Heart right ventricle (tissue), 16 donors: ENCODE data around the gene EFNB3. TPM values are rescaled to one million over a fixed set of nuclear protein-coding genes. Genes with fewer than 3 reads are reported as not detected.

Source experiments
- ATAC-seq, 8 donors: fragments of 200-7000 bp; cut with Tn5 transposase; one replicate each; pipeline ENCODE4 v1.9.1; 2020; ENCODE audit warnings: mild to moderate bottlenecking in 8 of 8, moderate library complexity in 8 of 8, moderate number of reproducible peaks in 1 of 8
- DNase-seq, 2 donors: peaks; one replicate each; pipeline ENCODE4 v3.0.0-alpha.2; 2020
- H3K27ac ChIP-seq, 10 donors: fragments of 200-600 bp; sonication (generic) in 2 of 10; one replicate each; pipeline versions ENCODE4 v1.5.0 to v1.8.0; 2020 to 2022; ENCODE audit warnings: mild to moderate bottlenecking in 3 of 10
- H3K27me3 ChIP-seq, 7 donors: fragments of 200-600 bp; one replicate each; pipeline ENCODE4 v1.8.0; 2021 to 2022; ENCODE audit warnings: mild to moderate bottlenecking in 2 of 7
- H3K36me3 ChIP-seq, 9 donors: fragments of 200-600 bp; sonication (generic) in 1 of 9; one replicate each; pipeline versions ENCODE4 v1.5.0 to v1.8.0; 2020 to 2022; ENCODE audit warnings: mild to moderate bottlenecking in 2 of 9
- H3K4me1 ChIP-seq, 9 donors: fragments of 200-600 bp; sonication (generic) in 1 of 9; one replicate each; pipeline versions ENCODE4 v1.5.0 to v1.8.0; 2020 to 2022; ENCODE audit warnings: mild to moderate bottlenecking in 4 of 9
- H3K4me3 ChIP-seq, 10 donors: fragments of 200-600 bp; sonication (generic) in 2 of 10; one replicate each; pipeline versions ENCODE4 v1.5.0 to v1.8.0; 2020 to 2022; ENCODE audit warnings: mild to moderate bottlenecking in 7 of 10, moderate library complexity in 2 of 10
- H3K9me3 ChIP-seq, 11 donors: fragments of 200-600 bp in 10 of 11; sonication (generic) in 2 of 11; one replicate each; pipeline versions ENCODE4 v1.5.0 to v1.8.0; 2013 to 2022; ENCODE audit warnings: mild to moderate bottlenecking in 2 of 11, control low read depth in 1 of 11, moderate library complexity in 1 of 11
- CTCF ChIP-seq, 9 donors: fragments of 200-600 bp; sonication (generic) in 2 of 9; IDR thresholded peaks; one replicate each; pipeline versions ENCODE4 v1.5.0 to v1.8.0; 2021 to 2022; ENCODE audit warnings: antibody characterized with exemption in 9 of 9, mild to moderate bottlenecking in 5 of 9, moderate library complexity in 1 of 9
- WGBS, 2 donors: extraction: QIAGEN DNeasy Blood & Tissue Kit; methylation state at CpG; one replicate each; pipeline ENCODE4 v1.1.7; 2013; ENCODE audit warnings: inconsistent platforms in 1 of 2; 5-methylcytosine and 5-hydroxymethylcytosine counted together
- intact Hi-C, 10 donors: fragments of 100-400 bp; cut with DNase I; formaldehyde crosslinking; loops; one replicate each; pipeline versions ENCODE4 v1.11.1 to v1.14.2; 2022
- polyA plus RNA-seq, 2 donors: library from polyadenylated mRNA; stranded (reverse); fragments of 200-250 nt; gene quantifications; one replicate each; pipeline ENCODE4 v1.2.3, GENCODE V29; 2013
- total RNA-seq, 10 donors: library from RNA; stranded (reverse); fragmentation: NEBNext Ultra II Directional in 3 of 10; extraction: Animal tissue kit (Norgen Biotek cat#: 25700) in 3 of 10; gene quantifications; one replicate each; pipeline versions ENCODE4 v1.2.1 to v1.2.4, GENCODE V29; 2021 to 2023
- donor health status: Arrhythmogenic right ventricular cardiomyopathy.
- donor health status: ischemic (EF 13 %, LVEDD 7.1; RV severe dilation, severe dysfunction).
- donor health status: healthy with polysubstance abuse.
- donor health status: DM: no; HTN: yes; CAD: no.
- donor health status: DM: no; HTN: no; CAD: no.
- donor health status: ischemic (EF 25% LVEDD 6.9; RV normal size, moderate dysfunction).
- donor health status: ischemic (EF 25% LVEDD 5.7; RV mildly dilated, moderate dysfunction).
- donor health status: healthy.
- donor health status: DM: yes; HTN: yes; CAD: no.
- donor health status: Ischemic cardiomyopathy.
- donor health status: ischemic (EF 35%, LVEDD 5.7; RV mildly dilated, moderate dysfunction).
- donor health status: nonischemic (EF 11% LVEDD 7.7; RV severe dilation, severe dysfunction).
- donor health status: DM: yes; HTN: yes; CAD: no.
- donor health status: PGD.
- donor health status: ischemic (EF 29% LVEDD 5.4; RV normal size, mild dysfunction).
- donor health status: nonischemic (EF 23%, LVEDD 6.1; RV moderate dilation, normal function).

Gene EFNB3
- total and polyA plus RNA-seq, 12 donors: 0.17 to 1.3 (median 0.53) TPM

DNA sequence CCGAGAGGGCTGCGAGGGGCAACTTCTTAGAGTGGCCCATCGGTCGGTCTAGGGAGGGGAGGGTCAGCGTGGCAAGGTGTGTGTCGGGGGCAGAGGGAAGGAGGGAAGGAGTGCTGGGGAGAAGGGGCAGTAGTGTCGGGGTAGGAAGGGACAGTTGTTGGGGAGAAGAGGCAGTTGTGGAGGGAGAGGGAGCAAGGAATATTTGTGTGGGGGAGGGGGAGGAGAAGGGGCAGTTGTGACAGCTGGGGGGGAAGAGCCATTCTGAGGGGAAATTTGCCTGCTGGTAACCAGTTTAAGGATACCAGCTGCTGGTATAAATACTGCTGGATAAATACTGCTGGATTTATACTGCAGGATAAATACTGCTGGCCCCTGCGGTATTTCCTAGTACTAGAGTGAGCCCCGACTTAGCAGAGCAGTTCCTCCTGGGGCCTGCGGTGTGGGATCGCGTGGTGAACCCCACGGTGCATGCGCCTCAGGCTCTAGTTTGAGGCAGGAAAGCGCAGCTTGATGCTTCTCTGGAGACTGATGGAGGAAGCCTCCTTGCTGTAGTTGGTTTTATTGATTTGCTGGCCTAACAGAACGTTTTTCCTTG, 12.9 kb downstream of the EFNB3 start:
- Histone ChIP-seq H3K4me3 (peak overlapping the region; percentile 37 to 72 (median 63)), H3K27ac (peak overlapping the region in 2 of 10 donors; percentile 42 to 63), H3K4me1 (peaks cover 3 to 22% (median 8%) of the 10 kb centered on the region in 9 donors), H3K27me3 (peaks cover 4 to 86% (median 34%) of the 10 kb centered on the region in 7 donors), H3K9me3 (no peaks in the 10 kb centered on the region), H3K36me3 (no peaks in the 10 kb centered on the region)
- ATAC-seq (peak in 1 of 8 donors; percentile 6), DNase-seq (no peak)
- WGBS, 2 donors: 16% methylated on average over 16 of the region's 16 CpGs
- TF ChIP-seq CTCF (IDR thresholded peaks at IDR 0.05): no peak
- intact Hi-C loops: no loop called here

DNA sequence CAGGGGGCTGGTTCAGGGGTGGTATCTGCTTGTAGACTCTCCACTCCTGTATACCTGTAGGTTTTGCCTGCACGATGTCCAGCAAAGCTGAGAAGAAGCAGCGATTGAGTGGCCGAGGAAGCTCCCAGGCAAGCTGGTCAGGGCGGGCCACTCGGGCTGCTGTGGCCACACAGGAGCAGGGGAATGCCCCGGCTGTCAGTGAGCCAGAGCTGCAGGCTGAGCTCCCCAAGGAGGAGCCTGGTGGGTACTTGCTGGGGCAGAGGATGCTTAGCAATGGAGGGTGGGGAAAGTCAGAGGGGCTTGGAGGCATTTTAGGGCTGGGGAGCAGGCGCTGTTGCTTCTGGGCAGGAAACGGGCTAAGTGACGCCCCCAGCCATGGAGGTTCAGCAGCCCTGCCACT, 14.7 kb downstream of the EFNB3 start:
- TF ChIP-seq CTCF (IDR thresholded peaks at IDR 0.05): no peak
- Histone ChIP-seq H3K9me3 (no peaks in the 10 kb centered on the region), H3K27me3 (peaks cover 4 to 70% (median 29%) of the 10 kb centered on the region in 7 donors), H3K4me3 (no peak overlapping the region), H3K36me3 (no peaks in the 10 kb centered on the region), H3K27ac (no peak overlapping the region), H3K4me1 (peaks cover 3 to 22% (median 8%) of the 10 kb centered on the region in 9 donors)
- ATAC-seq (no peak), DNase-seq (no peak)
- intact Hi-C loops: no loop called here
- 72 to 75% methylated on average over 9 of the region's 9 CpGs for WGBS, 2 donors

- intact Hi-C loops: no loop called here
- no peak for ATAC-seq
- peaks cover under 1 to 65% (median 29%) of the 10 kb centered on the region in 7 donors for H3K27me3 ChIP-seq
- 50 to 58% methylated on average over 4 of the region's 4 CpGs for WGBS, 2 donors
- DNase-seq: no peak
- H3K36me3 ChIP-seq: no peaks in the 10 kb centered on the region
- no peak for TF ChIP-seq CTCF (IDR thresholded peaks at IDR 0.05)
- no peaks in the 10 kb centered on the region for H3K9me3 ChIP-seq
- H3K27ac ChIP-seq: no peak overlapping the region
- H3K4me3 ChIP-seq: no peak overlapping the region
- H3K4me1 ChIP-seq: peaks cover 3 to 22% (median 8%) of the 10 kb centered on the region in 9 donors
These were observed 15.1 kb downstream of the EFNB3 start for GRCh38 chr17:7720125-7720524.

DNA sequence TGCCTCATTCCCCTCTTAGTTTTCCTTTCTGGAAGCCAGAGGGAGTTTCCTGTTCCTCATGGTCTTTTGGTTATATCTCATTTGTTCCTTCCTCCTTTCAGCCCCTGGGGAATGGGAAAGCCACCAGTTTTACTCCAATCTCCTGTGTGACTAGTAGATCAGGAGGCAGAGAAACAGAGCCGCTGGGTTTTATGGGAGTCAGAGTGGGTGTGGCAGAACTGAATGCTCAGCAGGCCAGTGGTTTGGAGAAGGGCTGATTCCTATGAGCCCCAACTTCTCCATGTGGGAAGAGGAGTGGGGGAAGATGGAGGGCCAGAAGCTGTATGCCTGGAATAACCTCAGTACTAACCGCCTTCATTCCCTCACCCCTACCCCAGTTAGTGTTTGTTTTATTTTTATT, 16.6 kb downstream of the EFNB3 start:
- Histone ChIP-seq H3K27me3 (peaks cover 0 to 50% (median 19%) of the 10 kb centered on the region in 7 donors), H3K9me3 (no peaks in the 10 kb centered on the region), H3K4me3 (no peak overlapping the region), H3K27ac (no peak overlapping the region), H3K36me3 (no peaks in the 10 kb centered on the region), H3K4me1 (peaks cover 1 to 17% (median 6%) of the 10 kb centered on the region in 9 donors)
- ATAC-seq (no peak), DNase-seq (no peak)
- WGBS, 2 donors: 62 to 70% methylated on average over 2 of the region's 2 CpGs
- intact Hi-C loops: no loop called here
- no peak for TF ChIP-seq CTCF (IDR thresholded peaks at IDR 0.05)
